H9 (cell line): Measurements from ENCODE around the gene S100A7A. TPM values are rescaled to one million over a fixed set of nuclear protein-coding genes. Genes with fewer than 3 reads are reported as not detected.

Experiments used
- DNase-seq: peaks from one replicate; pipeline ENCODE4 v3.0.0-alpha.2; 2017
- H2AFZ ChIP-seq: one replicate; pipeline ENCODE4 v1.6.1; 2013; ENCODE audit warnings: mild to moderate bottlenecking, low read length, control low read depth, moderate library complexity
- H2AK5ac ChIP-seq: 2 replicates; pipeline ENCODE4 v1.6.1; 2013; ENCODE audit warnings: low read length, control low read depth, mixed read lengths; ENCODE audit not compliant: insufficient read length
- H2BK120ac ChIP-seq: one replicate; pipeline ENCODE4 v1.6.1; 2013; ENCODE audit warnings: low read depth, mild to moderate bottlenecking, low read length, control low read depth, inconsistent platforms; ENCODE audit not compliant: poor library complexity, severe bottlenecking
- H2BK12ac ChIP-seq: 2 replicates; pipeline ENCODE4 v1.6.1; 2013; ENCODE audit warnings: low read length, control low read depth, mixed read lengths, low read depth; ENCODE audit not compliant: insufficient read length
- H2BK15ac ChIP-seq: 2 replicates; pipeline ENCODE4 v1.6.1; 2013; ENCODE audit warnings: low read depth, low read length, control low read depth
- H2BK20ac ChIP-seq: one replicate; pipeline ENCODE4 v1.6.1; 2013; ENCODE audit warnings: low read depth, mild to moderate bottlenecking, low read length, control low read depth, inconsistent platforms; ENCODE audit not compliant: poor library complexity, severe bottlenecking
- H2BK5ac ChIP-seq: 2 replicates; pipeline ENCODE4 v1.6.1; 2013; ENCODE audit warnings: low read length, control low read depth, mixed read lengths; ENCODE audit not compliant: insufficient read length
- H3K14ac ChIP-seq: 2 replicates; pipeline ENCODE4 v1.6.1; 2013; ENCODE audit warnings: low read length, control low read depth; ENCODE audit not compliant: insufficient read depth
- H3K18ac ChIP-seq: 2 replicates; pipeline ENCODE4 v1.6.1; 2013; ENCODE audit warnings: low read depth, mild to moderate bottlenecking, mixed read lengths, low read length, control low read depth; ENCODE audit not compliant: insufficient read length
- H3K23ac ChIP-seq: 2 replicates; pipeline ENCODE4 v1.6.1; 2013; ENCODE audit warnings: low read length, control low read depth, mixed read lengths, low read depth; ENCODE audit not compliant: insufficient read length
- H3K23me2 ChIP-seq: 2 replicates; pipeline ENCODE4 v1.6.1; 2013; ENCODE audit warnings: low read depth, mild to moderate bottlenecking, mixed read lengths, low read length, control low read depth; ENCODE audit not compliant: insufficient read length, poor library complexity, severe bottlenecking
- H3K27ac ChIP-seq: 2 replicates; pipeline ENCODE4 v1.5.1; 2013; ENCODE audit warnings: low read length, control low read depth, mixed read lengths, low read depth; ENCODE audit not compliant: insufficient read length
- H3K27me3 ChIP-seq: 2 replicates; pipeline ENCODE4 v1.6.1; 2013; ENCODE audit warnings: low read length, control low read depth, inconsistent platforms; ENCODE audit not compliant: insufficient read depth
- H3K4ac ChIP-seq: 2 replicates; pipeline ENCODE4 v1.6.1; 2013; ENCODE audit warnings: low read depth, mild to moderate bottlenecking, control low read depth, inconsistent platforms, low read length, moderate library complexity
- H3K4me1 ChIP-seq: 2 replicates; pipeline ENCODE4 v1.6.1; 2013; ENCODE audit warnings: low read length, control low read depth, inconsistent platforms; ENCODE audit not compliant: insufficient read depth
- H3K4me2 ChIP-seq: 2 replicates; pipeline ENCODE4 v1.6.1; 2013; ENCODE audit warnings: low read length, control low read depth, mixed read lengths; ENCODE audit not compliant: insufficient read length, insufficient read depth
- H3K56ac ChIP-seq: 2 replicates; pipeline ENCODE4 v1.6.1; 2013; ENCODE audit warnings: low read depth, mild to moderate bottlenecking, mixed read lengths, low read length, control low read depth; ENCODE audit not compliant: insufficient read length
- H3K79me1 ChIP-seq: 2 replicates; pipeline ENCODE4 v1.6.1; 2013; ENCODE audit warnings: low read depth, mild to moderate bottlenecking, moderate library complexity, low read length, control low read depth, inconsistent platforms; ENCODE audit not compliant: insufficient read depth, poor library complexity, severe bottlenecking
- H3K79me2 ChIP-seq: 2 replicates; pipeline ENCODE4 v1.6.1; 2013; ENCODE audit warnings: low read length, control low read depth, inconsistent platforms; ENCODE audit not compliant: insufficient read depth
- H3K9ac ChIP-seq: 2 replicates; pipeline ENCODE4 v1.6.1; 2013; ENCODE audit warnings: low read length, control low read depth, mixed read lengths; ENCODE audit not compliant: insufficient read length; ENCODE audit errors: extremely low read depth
- H3K9me3 ChIP-seq: one replicate; pipeline ENCODE4 v1.6.1; 2013; ENCODE audit warnings: low read depth, low read length, inconsistent platforms; ENCODE audit not compliant: control insufficient read depth
- H3T11ph ChIP-seq: one replicate; pipeline ENCODE4 v1.6.1; 2013; ENCODE audit warnings: mild to moderate bottlenecking, low read length, control low read depth, inconsistent platforms
- H4K20me1 ChIP-seq: one replicate; pipeline ENCODE4 v1.6.1; 2013; ENCODE audit not compliant: control insufficient read depth, insufficient read length, insufficient read depth
- H4K5ac ChIP-seq: 2 replicates; pipeline ENCODE4 v1.6.1; 2013; ENCODE audit warnings: low read depth, mild to moderate bottlenecking, mixed read lengths, low read length, control low read depth; ENCODE audit not compliant: insufficient read length
- H4K8ac ChIP-seq: replicated peaks from 2 replicates; pipeline ENCODE4 v1.6.1; 2013; ENCODE audit warnings: low read length, control low read depth, mixed read lengths, low read depth; ENCODE audit not compliant: insufficient read length
- H4K91ac ChIP-seq: 2 replicates; pipeline ENCODE4 v1.6.1; 2013; ENCODE audit warnings: low read depth, mild to moderate bottlenecking, moderate library complexity, mixed read lengths, low read length, control low read depth; ENCODE audit not compliant: insufficient read length
- H3K27ac Mint-ChIP-seq, 3 experiments: 2 replicates in 2 of 3; 3 replicates in 1 of 3; pipeline ENCODE4 v1.8.0; 2020 to 2021; ENCODE audit warnings: mixed read lengths in 3 of 3, mild to moderate bottlenecking in 1 of 3, moderate library complexity in 1 of 3
- H3K27me3 Mint-ChIP-seq: 2 replicates; pipeline ENCODE4 v1.8.0; 2021; ENCODE audit warnings: low read depth, mild to moderate bottlenecking, moderate library complexity, mixed read lengths
- H3K36me3 Mint-ChIP-seq, 3 experiments: 2 replicates in 2 of 3; 3 replicates in 1 of 3; pipeline ENCODE4 v1.8.0; 2020 to 2021; ENCODE audit warnings: low read depth in 3 of 3, mixed read lengths in 3 of 3; ENCODE audit not compliant: insufficient read depth in 1 of 3
- H3K4me1 Mint-ChIP-seq, 2 experiments: 2 replicates each; pipeline ENCODE4 v1.8.0; 2020; ENCODE audit warnings: mixed read lengths in 2 of 2
- H3K4me3 Mint-ChIP-seq, 2 experiments: 2 replicates in 1 of 2; 3 replicates in 1 of 2; pipeline ENCODE4 v1.8.0; 2020 to 2021; ENCODE audit warnings: mild to moderate bottlenecking in 2 of 2, mixed read lengths in 2 of 2, moderate library complexity in 1 of 2
- H3K9me3 Mint-ChIP-seq, 2 experiments: 2 replicates in 1 of 2; 3 replicates in 1 of 2; pipeline ENCODE4 v1.8.0; 2020; ENCODE audit warnings: mild to moderate bottlenecking in 2 of 2, mixed read lengths in 2 of 2, moderate library complexity in 1 of 2
- CTCF ChIP-seq: fragments of 200-600 bp; sonication (generic); conservative IDR thresholded peaks from 3 replicates; pipeline ENCODE4 v1.8.0; 2021; ENCODE audit warnings: antibody characterized with exemption, mild to moderate bottlenecking
- WGBS: extraction: QIAGEN DNeasy Blood & Tissue Kit; methylation state at CpG from one replicate; pipeline ENCODE4 v1.1.7; 2013; ENCODE audit warnings: missing lambda C conversion rate, low lambda C conversion rate, mixed read lengths; ENCODE audit not compliant: insufficient read length; ENCODE audit errors: extremely low coverage; 5-methylcytosine and 5-hydroxymethylcytosine counted together
- total RNA-seq: library from RNA; stranded (reverse); gene quantifications from 2 replicates; pipeline ENCODE4 v1.2.1, GENCODE V29; 2021

S100A7A gene
- total RNA-seq, 1 experiment from 2014 or later: not detected

- Histone ChIP-seq H2BK5ac (no peak overlapping the region), H2BK20ac (no peak overlapping the region), H3K9me3 (no peaks in the 10 kb centered on the region), H3K56ac (no peak overlapping the region), H3K27ac (no peak overlapping the region), H3K4me1 (peaks cover 3% of the 10 kb centered on the region; the same call in 1 of the 2 replicates), H2BK12ac (no peak overlapping the region), H4K91ac (no peak overlapping the region), H2AFZ (no peak overlapping the region), H3K4me2 (no peak overlapping the region), H2AK5ac (no peak overlapping the region), H3K14ac (no peak overlapping the region), H3T11ph (no peak overlapping the region), H3K18ac (no peak overlapping the region), H4K8ac (no peak overlapping the region), H2BK15ac (no peak overlapping the region), H3K23ac (no peak overlapping the region), H3K9ac (no peak overlapping the region), H4K5ac (no peak overlapping the region), H4K20me1 (no peaks in the 10 kb centered on the region), H3K79me1 (no peaks in the 10 kb centered on the region), H3K4ac (no peak overlapping the region), H3K27me3 (no peaks in the 10 kb centered on the region), H2BK120ac (no peak overlapping the region), H3K79me2 (no peaks in the 10 kb centered on the region), H3K23me2 (no peaks in the 10 kb centered on the region)
- peaks cover 33% of the 10 kb centered on the region for H3K27me3 Mint-ChIP-seq
- peaks cover 5 to 6% of the 10 kb centered on the region in 2 experiments for H3K9me3 Mint-ChIP-seq
- H3K27ac Mint-ChIP-seq: no peak overlapping the region
- peaks cover 7 to 24% of the 10 kb centered on the region in 2 experiments; a peak in 3 of 4 replicates for H3K4me1 Mint-ChIP-seq
- H3K4me3 Mint-ChIP-seq: no peak overlapping the region
- peak; percentile 18 for DNase-seq
- no CpG with 5 or more reads among the region's 2 CpGs for WGBS
- no peak for TF ChIP-seq CTCF
- peaks cover 0 to 3% (median 0%) of the 10 kb centered on the region in 3 experiments; a peak in 4 of 7 replicates for H3K36me3 Mint-ChIP-seq
Observed at GRCh38 chr1:153402226-153402625, 14.1 kb upstream of the S100A7A start.
